A549 (cell line): ENCODE data around the gene PLAC8.

Experiments
- CEBPB ChIP-seq, 2 experiments: fragments of >200 bp in 1 of 2; sonication (Bioruptor Twin) in 1 of 2; formaldehyde crosslinking in 1 of 2; IDR thresholded peaks; 2 replicates each; pipeline ENCODE4 v1.6.1; 2012 to 2016
- CHD2 ChIP-seq: fragments of 150-350 bp; IDR thresholded peaks from 2 replicates; pipeline ENCODE4 v1.6.1; 2014; ENCODE audit warnings: low read length; ENCODE audit not compliant: partially characterized antibody
- CTCF ChIP-seq: fragments of >200 bp; sonication (Bioruptor Twin); formaldehyde crosslinking; IDR thresholded peaks from 3 replicates; pipeline ENCODE4 v1.5.1; 2016
- EP300 ChIP-seq, 2 experiments: fragments of >200 bp; sonication (Bioruptor Twin); formaldehyde crosslinking; IDR thresholded peaks; 2 replicates in 1 of 2; 3 replicates in 1 of 2; pipeline ENCODE4 v1.6.1; 2016 to 2017
- MYC ChIP-seq: IDR thresholded peaks from 2 replicates; pipeline ENCODE4 v1.6.1; 2012; ENCODE audit warnings: mild to moderate bottlenecking, inconsistent platforms, low read length, improper control_type of control experiment, borderline replicate concordance
- PBX3 ChIP-seq: IDR thresholded peaks from 2 replicates; pipeline ENCODE4 v1.6.1; 2012
- PHF8 ChIP-seq: fragments of 200-600 bp; sonication (generic); IDR thresholded peaks from 2 replicates; pipeline ENCODE4 v1.6.1; 2016; ENCODE audit warnings: low read depth, mild to moderate bottlenecking, antibody characterized with exemption, moderate library complexity, borderline replicate concordance
- POLR2A ChIP-seq: IDR thresholded peaks from 2 replicates; pipeline ENCODE4 v1.6.1; 2012; ENCODE audit warnings: mild to moderate bottlenecking, low read length

GRCh38 chr4:83113429-83113786 lies 1.1 kb downstream of the PLAC8 start:
- TF ChIP-seq CTCF: no peak
- no peak for TF ChIP-seq PBX3
- no peak for TF ChIP-seq POLR2A
- no peak for TF ChIP-seq EP300 (IDR thresholded peaks at IDR 0.05)
- TF ChIP-seq CHD2: no peak
- TF ChIP-seq CEBPB (IDR thresholded peaks at IDR 0.05): no peak
- TF ChIP-seq PHF8: no peak
- no peak for TF ChIP-seq MYC
